Inflammatory macrophage treated with lipopolysaccharide for 4 hours (primary cell): Measurements from ENCODE around the gene HLA-A.

ENCODE experiments used
- DNase-seq: peaks from one replicate; pipeline ENCODE4 v3.0.0-alpha.2; 2020

HLA-A gene

GRCh38 chr6:29992807-29993206 lies 50.5 kb downstream of the HLA-A start:
- peak; percentile 89 for DNase-seq

GRCh38 chr6:29994826-29995225 lies 52.5 kb downstream of the HLA-A start:
- no peak for DNase-seq

GRCh38 chr6:29995340-29995777 lies 53.0 kb downstream of the HLA-A start:
- peak; percentile 77 for DNase-seq
